Neural progenitor cell (in vitro differentiated cells): ENCODE measurements around the gene TMED9. TPM values are rescaled to one million over a fixed set of nuclear protein-coding genes. Genes with fewer than 3 reads are reported as not detected.

Experiments
- DNase-seq: peaks from one replicate; pipeline ENCODE4 v3.0.0-alpha.2; 2016; ENCODE audit warnings: low spot score
- H2AFZ ChIP-seq: fragments of 200-600 bp; sonication (generic); replicated peaks from 2 replicates; pipeline ENCODE4 v1.6.1; 2016; ENCODE audit warnings: antibody characterized with exemption
- H3F3A ChIP-seq: fragments of 200-600 bp; sonication (generic); 2 replicates; pipeline ENCODE4 v1.6.1; 2016; ENCODE audit warnings: antibody characterized with exemption, low read depth
- H3K27ac ChIP-seq: fragments of 200-600 bp; sonication (generic); 2 replicates; pipeline ENCODE4 v1.5.1; 2016; ENCODE audit warnings: mild to moderate bottlenecking
- H3K27me3 ChIP-seq: fragments of 200-600 bp; sonication (generic); 2 replicates; pipeline ENCODE4 v1.6.1; 2016; ENCODE audit warnings: mild to moderate bottlenecking, moderate library complexity
- H3K36me3 ChIP-seq: fragments of 200-600 bp; sonication (generic); 2 replicates; pipeline ENCODE4 v1.5.1; 2016
- H3K4me1 ChIP-seq: fragments of 200-600 bp; sonication (generic); 2 replicates; pipeline ENCODE4 v1.6.1; 2016; ENCODE audit warnings: mixed run types
- H3K4me2 ChIP-seq: fragments of 200-600 bp; sonication (generic); 2 replicates; pipeline ENCODE4 v1.6.1; 2016
- H3K4me3 ChIP-seq: fragments of 200-600 bp; sonication (generic); 2 replicates; pipeline ENCODE4 v1.5.1; 2016
- H3K79me2 ChIP-seq: fragments of 200-600 bp; sonication (generic); 2 replicates; pipeline ENCODE4 v1.6.1; 2016; ENCODE audit warnings: low read depth
- H3K9ac ChIP-seq: fragments of 200-600 bp; sonication (generic); 2 replicates; pipeline ENCODE4 v1.6.1; 2016
- H3K9me3 ChIP-seq: fragments of 200-600 bp; sonication (generic); 2 replicates; pipeline ENCODE4 v1.5.1; 2016; ENCODE audit warnings: low read depth
- H4K20me1 ChIP-seq: fragments of 200-600 bp; sonication (generic); 2 replicates; pipeline ENCODE4 v1.6.1; 2016; ENCODE audit warnings: low read depth
- H3K27ac Mint-ChIP-seq: 3 replicates; pipeline ENCODE4 v1.8.0; 2021; ENCODE audit warnings: mixed read lengths
- H3K27me3 Mint-ChIP-seq: 2 replicates; pipeline ENCODE4 v1.8.0; 2022; ENCODE audit warnings: low read depth, mild to moderate bottlenecking, inconsistent platforms, moderate library complexity, mixed read lengths; ENCODE audit not compliant: insufficient read depth
- H3K36me3 Mint-ChIP-seq: 3 replicates; pipeline ENCODE4 v1.8.0; 2021; ENCODE audit warnings: mixed read lengths
- H3K4me1 Mint-ChIP-seq: 3 replicates; pipeline ENCODE4 v1.8.0; 2021; ENCODE audit warnings: mixed read lengths
- H3K4me3 Mint-ChIP-seq: 3 replicates; pipeline ENCODE4 v1.8.0; 2021; ENCODE audit warnings: mild to moderate bottlenecking, moderate library complexity, mixed read lengths
- H3K9me3 Mint-ChIP-seq: 3 replicates; pipeline ENCODE4 v1.8.0; 2020; ENCODE audit warnings: mixed read lengths
- CTCF ChIP-seq: fragments of 200-600 bp; sonication (generic); IDR thresholded peaks from 2 replicates; pipeline ENCODE4 v1.5.1; 2017; ENCODE audit warnings: antibody characterized with exemption, mild to moderate bottlenecking
- EZH2 ChIP-seq: fragments of 200-600 bp; sonication (generic); IDR thresholded peaks from 2 replicates; pipeline ENCODE4 v1.6.1; 2017; ENCODE audit warnings: antibody characterized with exemption, mild to moderate bottlenecking, moderate library complexity
- EZH2phosphoT487 ChIP-seq: fragments of 200-600 bp; sonication (generic); IDR thresholded peaks from 2 replicates; pipeline ENCODE4 v1.6.1; 2017; ENCODE audit warnings: antibody characterized with exemption
- total RNA-seq: library from RNA; depleted of rRNA; stranded (reverse); fragments of >200 nt; gene quantifications from 2 replicates; pipeline ENCODE4 v1.2.3, GENCODE V29; 2015; ENCODE audit warnings: low replicate concordance

Gene TMED9
- total RNA-seq, 1 donor from 2014 or later, result 30.9 TPM

GRCh38 chr5:177592905-177593304, 902 bp downstream of the TMED9 start:
- Histone ChIP-seq H3K36me3 (no peaks in the 10 kb centered on the region), H3K4me1 (no peaks in the 10 kb centered on the region), H3K9me3 (no peaks in the 10 kb centered on the region), H3K4me2 (peak overlapping the region; percentile 95), H3K27ac (no peak overlapping the region), H3K9ac (peak overlapping the region; percentile 77), H3K79me2 (peaks cover 11% of the 10 kb centered on the region), H4K20me1 (no peaks in the 10 kb centered on the region), H2AFZ (no peak overlapping the region), H3F3A (peaks cover 3% of the 10 kb centered on the region), H3K27me3 (peaks cover 40% of the 10 kb centered on the region), H3K4me3 (peak overlapping the region; percentile 86)
- no peak for DNase-seq
- Mint-ChIP-seq H3K4me1 (peaks cover 16% of the 10 kb centered on the region), H3K36me3 (peaks cover 18% of the 10 kb centered on the region), H3K9me3 (no peaks in the 10 kb centered on the region), H3K27me3 (peaks cover 16% of the 10 kb centered on the region), H3K4me3 (peak overlapping the region; percentile 99), H3K27ac (no peak overlapping the region)
- TF ChIP-seq CTCF (no peak), EZH2phosphoT487 (no peak), EZH2 (no peak)

GRCh38 chr5:177593511-177593910, 1.5 kb downstream of the TMED9 start:
- Histone ChIP-seq H3K79me2 (peaks cover 11% of the 10 kb centered on the region), H3K4me3 (no peak overlapping the region), H3K27me3 (peaks cover 40% of the 10 kb centered on the region), H4K20me1 (no peaks in the 10 kb centered on the region), H3K4me1 (no peaks in the 10 kb centered on the region), H3K27ac (no peak overlapping the region), H3K9me3 (no peaks in the 10 kb centered on the region), H2AFZ (no peak overlapping the region), H3K9ac (no peak overlapping the region), H3K36me3 (no peaks in the 10 kb centered on the region), H3F3A (peaks cover 8% of the 10 kb centered on the region), H3K4me2 (no peak overlapping the region)
- no peak overlapping the region for H3K27ac Mint-ChIP-seq
- H3K4me3 Mint-ChIP-seq, result peak overlapping the region; percentile 99
- TF ChIP-seq EZH2phosphoT487 (no peak), CTCF (no peak), EZH2 (no peak)
- no peak for DNase-seq
- peaks cover 18% of the 10 kb centered on the region for H3K36me3 Mint-ChIP-seq
- H3K27me3 Mint-ChIP-seq, result peaks cover 18% of the 10 kb centered on the region
- H3K4me1 Mint-ChIP-seq, result peaks cover 18% of the 10 kb centered on the region
- no peaks in the 10 kb centered on the region for H3K9me3 Mint-ChIP-seq

- no peak for DNase-seq
- Histone ChIP-seq H3K9ac (no peak overlapping the region), H4K20me1 (no peaks in the 10 kb centered on the region), H3F3A (peaks cover 10% of the 10 kb centered on the region), H2AFZ (no peak overlapping the region), H3K36me3 (no peaks in the 10 kb centered on the region), H3K27me3 (peaks cover 40% of the 10 kb centered on the region), H3K9me3 (no peaks in the 10 kb centered on the region), H3K4me3 (no peak overlapping the region), H3K79me2 (peaks cover 11% of the 10 kb centered on the region), H3K4me1 (no peaks in the 10 kb centered on the region), H3K27ac (no peak overlapping the region), H3K4me2 (no peak overlapping the region)
- Mint-ChIP-seq H3K4me1 (peaks cover 18% of the 10 kb centered on the region), H3K4me3 (no peak overlapping the region), H3K36me3 (peaks cover 18% of the 10 kb centered on the region), H3K27ac (no peak overlapping the region), H3K27me3 (peaks cover 13% of the 10 kb centered on the region), H3K9me3 (no peaks in the 10 kb centered on the region)
- no peak for TF ChIP-seq EZH2
- TF ChIP-seq EZH2phosphoT487, result no peak
- TF ChIP-seq CTCF, result no peak
Measured at GRCh38 chr5:177594071-177594470, 2.1 kb downstream of the TMED9 start.
